GM12875 (cell line): ENCODE measurements around the gene SAMD4B.

ENCODE experiments used
- H3K4me3 ChIP-seq: one replicate; pipeline ENCODE4 v1.5.1; 2011; ENCODE audit warnings: low read depth, low read length, control low read depth
- CTCF ChIP-seq: IDR thresholded peaks from 2 replicates; pipeline ENCODE4 v1.5.1; 2011; ENCODE audit warnings: low read depth, mild to moderate bottlenecking, control low read depth, inconsistent platforms, low read length, moderate library complexity, borderline replicate concordance; ENCODE audit not compliant: insufficient read depth

Gene SAMD4B

GRCh38 chr19:39314016-39314728 is 28.0 kb upstream of the SAMD4B start:
- H3K4me3 ChIP-seq = no peak overlapping the region
- TF ChIP-seq CTCF = no peak

GRCh38 chr19:39315933-39316332 is 26.3 kb upstream of the SAMD4B start:
- H3K4me3 ChIP-seq = no peak overlapping the region
- no peak for TF ChIP-seq CTCF

GRCh38 chr19:39316627-39317321 is 25.4 kb upstream of the SAMD4B start:
- H3K4me3 ChIP-seq = no peak overlapping the region
- no peak for TF ChIP-seq CTCF

GRCh38 chr19:39317476-39317875 is 24.7 kb upstream of the SAMD4B start:
- no peak for TF ChIP-seq CTCF
- no peak overlapping the region for H3K4me3 ChIP-seq

GRCh38 chr19:39318071-39318470 is 24.1 kb upstream of the SAMD4B start:
- no peak for TF ChIP-seq CTCF
- H3K4me3 ChIP-seq = no peak overlapping the region

- no peak overlapping the region for H3K4me3 ChIP-seq
- TF ChIP-seq CTCF = no peak
Observed at GRCh38 chr19:39318690-39319089, 23.5 kb upstream of the SAMD4B start.
